ENCODE results near the gene SRL. TPM values are rescaled to one million over a fixed set of nuclear protein-coding genes. Genes with fewer than 3 reads are reported as not detected.

Gene SRL
- total and polyA plus RNA-seq, 2 experiments from 2014 or later = not detected

DNA sequence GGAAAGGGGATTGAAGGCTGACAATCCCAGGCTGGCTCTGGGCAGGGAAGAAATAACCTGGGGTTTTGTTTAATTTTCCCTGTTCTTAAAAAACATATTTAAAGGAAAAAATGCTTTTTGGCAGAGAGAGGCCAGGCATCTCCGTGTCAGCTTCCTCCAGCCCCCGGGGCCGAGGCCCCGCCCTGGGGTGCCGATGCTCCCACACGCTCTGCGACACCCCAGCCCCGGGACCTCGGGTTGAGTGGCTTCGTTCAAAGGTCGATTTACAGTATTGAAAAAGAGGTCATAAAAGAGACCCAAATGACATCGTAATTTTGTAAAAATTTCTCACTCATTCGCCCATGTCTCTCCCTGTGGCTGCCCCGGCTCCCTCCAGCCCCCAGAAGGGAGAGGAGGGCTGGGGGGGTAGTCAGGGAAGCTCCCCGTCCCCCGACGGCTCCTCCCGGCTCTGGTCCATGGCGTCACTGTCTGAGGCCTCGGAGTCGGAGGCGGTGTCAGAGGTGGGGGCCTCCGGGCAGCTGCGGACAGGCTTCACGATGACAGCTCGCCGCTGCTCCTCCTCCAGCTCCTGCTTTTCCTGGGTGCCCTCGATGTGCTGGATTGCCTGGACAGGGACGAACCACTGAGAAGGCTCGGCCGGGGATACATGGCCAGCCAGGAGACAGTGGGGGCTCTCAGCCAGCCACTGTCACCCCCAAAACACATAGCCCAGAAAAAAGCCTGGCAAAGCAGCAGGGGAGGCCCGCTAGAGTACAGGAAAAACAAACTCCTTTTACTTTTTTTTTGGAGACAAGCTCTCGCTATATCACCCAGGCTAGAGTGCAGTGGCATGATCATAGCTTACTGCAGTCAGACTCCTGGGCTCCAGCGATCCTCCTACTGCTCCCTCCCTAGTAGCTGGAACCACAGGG lies 16.0 kb upstream of the SRL start:
- Histone ChIP-seq H3K79me2 (replicated peaks; ENCODE audit: insufficient read depth) (peaks cover 13% of the 10 kb centered on the region), H3K27me3 (ENCODE audit: insufficient read depth) (no peaks in the 10 kb centered on the region), H3K36me3 (ENCODE audit: insufficient read depth) (peaks cover 12% of the 10 kb centered on the region), H4K20me1 (replicated peaks; ENCODE audit: insufficient read depth) (peaks cover 3% of the 10 kb centered on the region), H2AFZ (no peak overlapping the region), H3K4me1 (ENCODE audit: insufficient read depth) (no peaks in the 10 kb centered on the region; the same call in 1 of the 2 replicates), H3K9me2 (ENCODE audit: insufficient read depth) (no peaks in the 10 kb centered on the region), H3K4me2 (no peak overlapping the region), H3K27ac (ENCODE audit: low read depth) (peak overlapping the region; percentile 66; the same call in 1 of the 2 replicates), H3K4me3 (no peak overlapping the region), H3F3A (replicated peaks; ENCODE audit: low read depth) (peaks cover 34% of the 10 kb centered on the region)
- DNase-seq (ENCODE audit: low spot score) (no peak), ATAC-seq (no peak)
- Mint-ChIP-seq H3K36me3 (ENCODE audit: low read depth) (peaks cover 57% of the 10 kb centered on the region), H3K4me3 (no peak overlapping the region), H3K9me3 (no peaks in the 10 kb centered on the region), H3K4me1 (peaks cover 10% of the 10 kb centered on the region), H3K27me3 (ENCODE audit: insufficient read depth, low read depth, poor library complexity) (peaks cover 22% of the 10 kb centered on the region), H3K27ac (no peak overlapping the region)
- TF ChIP-seq EZH2 (IDR thresholded peaks at IDR 0.05; ENCODE audit: low read depth, unreplicated experiment) (no peak), JUNB (IDR thresholded peaks at IDR 0.05; ENCODE audit: unreplicated experiment) (no peak), POLR2AphosphoS5 (IDR thresholded peaks at IDR 0.05; ENCODE audit: low read depth) (no peak), NANOG (IDR thresholded peaks at IDR 0.05; ENCODE audit: borderline replicate concordance) (no peak), EZH2phosphoT487 (IDR thresholded peaks at IDR 0.05; ENCODE audit: unreplicated experiment) (no peak), STAT1 (IDR thresholded peaks at IDR 0.05; ENCODE audit: unreplicated experiment) (no peak), ZNF114 (CRISPR knock-in tag; IDR thresholded peaks at IDR 0.05) (no peak), CREB1 (CRISPR knock-in tag; IDR thresholded peaks at IDR 0.05; ENCODE audit: low read depth) (no peak), ZNF331 (CRISPR knock-in tag; IDR thresholded peaks at IDR 0.05; ENCODE audit: low read depth) (no peak)
- TF ChIP-seq, protein P1, sequence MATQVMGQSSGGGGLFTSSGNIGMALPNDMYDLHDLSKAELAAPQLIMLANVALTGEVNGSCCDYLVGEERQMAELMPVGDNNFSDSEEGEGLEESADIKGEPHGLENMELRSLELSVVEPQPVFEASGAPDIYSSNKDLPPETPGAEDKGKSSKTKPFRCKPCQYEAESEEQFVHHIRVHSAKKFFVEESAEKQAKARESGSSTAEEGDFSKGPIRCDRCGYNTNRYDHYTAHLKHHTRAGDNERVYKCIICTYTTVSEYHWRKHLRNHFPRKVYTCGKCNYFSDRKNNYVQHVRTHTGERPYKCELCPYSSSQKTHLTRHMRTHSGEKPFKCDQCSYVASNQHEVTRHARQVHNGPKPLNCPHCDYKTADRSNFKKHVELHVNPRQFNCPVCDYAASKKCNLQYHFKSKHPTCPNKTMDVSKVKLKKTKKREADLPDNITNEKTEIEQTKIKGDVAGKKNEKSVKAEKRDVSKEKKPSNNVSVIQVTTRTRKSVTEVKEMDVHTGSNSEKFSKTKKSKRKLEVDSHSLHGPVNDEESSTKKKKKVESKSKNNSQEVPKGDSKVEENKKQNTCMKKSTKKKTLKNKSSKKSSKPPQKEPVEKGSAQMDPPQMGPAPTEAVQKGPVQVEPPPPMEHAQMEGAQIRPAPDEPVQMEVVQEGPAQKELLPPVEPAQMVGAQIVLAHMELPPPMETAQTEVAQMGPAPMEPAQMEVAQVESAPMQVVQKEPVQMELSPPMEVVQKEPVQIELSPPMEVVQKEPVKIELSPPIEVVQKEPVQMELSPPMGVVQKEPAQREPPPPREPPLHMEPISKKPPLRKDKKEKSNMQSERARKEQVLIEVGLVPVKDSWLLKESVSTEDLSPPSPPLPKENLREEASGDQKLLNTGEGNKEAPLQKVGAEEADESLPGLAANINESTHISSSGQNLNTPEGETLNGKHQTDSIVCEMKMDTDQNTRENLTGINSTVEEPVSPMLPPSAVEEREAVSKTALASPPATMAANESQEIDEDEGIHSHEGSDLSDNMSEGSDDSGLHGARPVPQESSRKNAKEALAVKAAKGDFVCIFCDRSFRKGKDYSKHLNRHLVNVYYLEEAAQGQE (IDR thresholded peaks at IDR 0.05; ENCODE audit: unreplicated experiment) = no peak
- TF ChIP-seq, protein P2, sequence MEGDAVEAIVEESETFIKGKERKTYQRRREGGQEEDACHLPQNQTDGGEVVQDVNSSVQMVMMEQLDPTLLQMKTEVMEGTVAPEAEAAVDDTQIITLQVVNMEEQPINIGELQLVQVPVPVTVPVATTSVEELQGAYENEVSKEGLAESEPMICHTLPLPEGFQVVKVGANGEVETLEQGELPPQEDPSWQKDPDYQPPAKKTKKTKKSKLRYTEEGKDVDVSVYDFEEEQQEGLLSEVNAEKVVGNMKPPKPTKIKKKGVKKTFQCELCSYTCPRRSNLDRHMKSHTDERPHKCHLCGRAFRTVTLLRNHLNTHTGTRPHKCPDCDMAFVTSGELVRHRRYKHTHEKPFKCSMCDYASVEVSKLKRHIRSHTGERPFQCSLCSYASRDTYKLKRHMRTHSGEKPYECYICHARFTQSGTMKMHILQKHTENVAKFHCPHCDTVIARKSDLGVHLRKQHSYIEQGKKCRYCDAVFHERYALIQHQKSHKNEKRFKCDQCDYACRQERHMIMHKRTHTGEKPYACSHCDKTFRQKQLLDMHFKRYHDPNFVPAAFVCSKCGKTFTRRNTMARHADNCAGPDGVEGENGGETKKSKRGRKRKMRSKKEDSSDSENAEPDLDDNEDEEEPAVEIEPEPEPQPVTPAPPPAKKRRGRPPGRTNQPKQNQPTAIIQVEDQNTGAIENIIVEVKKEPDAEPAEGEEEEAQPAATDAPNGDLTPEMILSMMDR (conservative IDR thresholded peaks at IDR 0.05; ENCODE audit: low read depth in 2 of 2) = no peak
- TF ChIP-seq, protein P3, sequence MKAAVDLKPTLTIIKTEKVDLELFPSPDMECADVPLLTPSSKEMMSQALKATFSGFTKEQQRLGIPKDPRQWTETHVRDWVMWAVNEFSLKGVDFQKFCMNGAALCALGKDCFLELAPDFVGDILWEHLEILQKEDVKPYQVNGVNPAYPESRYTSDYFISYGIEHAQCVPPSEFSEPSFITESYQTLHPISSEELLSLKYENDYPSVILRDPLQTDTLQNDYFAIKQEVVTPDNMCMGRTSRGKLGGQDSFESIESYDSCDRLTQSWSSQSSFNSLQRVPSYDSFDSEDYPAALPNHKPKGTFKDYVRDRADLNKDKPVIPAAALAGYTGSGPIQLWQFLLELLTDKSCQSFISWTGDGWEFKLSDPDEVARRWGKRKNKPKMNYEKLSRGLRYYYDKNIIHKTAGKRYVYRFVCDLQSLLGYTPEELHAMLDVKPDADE (IDR thresholded peaks at IDR 0.05) = no peak
- TF ChIP-seq, protein P4, sequence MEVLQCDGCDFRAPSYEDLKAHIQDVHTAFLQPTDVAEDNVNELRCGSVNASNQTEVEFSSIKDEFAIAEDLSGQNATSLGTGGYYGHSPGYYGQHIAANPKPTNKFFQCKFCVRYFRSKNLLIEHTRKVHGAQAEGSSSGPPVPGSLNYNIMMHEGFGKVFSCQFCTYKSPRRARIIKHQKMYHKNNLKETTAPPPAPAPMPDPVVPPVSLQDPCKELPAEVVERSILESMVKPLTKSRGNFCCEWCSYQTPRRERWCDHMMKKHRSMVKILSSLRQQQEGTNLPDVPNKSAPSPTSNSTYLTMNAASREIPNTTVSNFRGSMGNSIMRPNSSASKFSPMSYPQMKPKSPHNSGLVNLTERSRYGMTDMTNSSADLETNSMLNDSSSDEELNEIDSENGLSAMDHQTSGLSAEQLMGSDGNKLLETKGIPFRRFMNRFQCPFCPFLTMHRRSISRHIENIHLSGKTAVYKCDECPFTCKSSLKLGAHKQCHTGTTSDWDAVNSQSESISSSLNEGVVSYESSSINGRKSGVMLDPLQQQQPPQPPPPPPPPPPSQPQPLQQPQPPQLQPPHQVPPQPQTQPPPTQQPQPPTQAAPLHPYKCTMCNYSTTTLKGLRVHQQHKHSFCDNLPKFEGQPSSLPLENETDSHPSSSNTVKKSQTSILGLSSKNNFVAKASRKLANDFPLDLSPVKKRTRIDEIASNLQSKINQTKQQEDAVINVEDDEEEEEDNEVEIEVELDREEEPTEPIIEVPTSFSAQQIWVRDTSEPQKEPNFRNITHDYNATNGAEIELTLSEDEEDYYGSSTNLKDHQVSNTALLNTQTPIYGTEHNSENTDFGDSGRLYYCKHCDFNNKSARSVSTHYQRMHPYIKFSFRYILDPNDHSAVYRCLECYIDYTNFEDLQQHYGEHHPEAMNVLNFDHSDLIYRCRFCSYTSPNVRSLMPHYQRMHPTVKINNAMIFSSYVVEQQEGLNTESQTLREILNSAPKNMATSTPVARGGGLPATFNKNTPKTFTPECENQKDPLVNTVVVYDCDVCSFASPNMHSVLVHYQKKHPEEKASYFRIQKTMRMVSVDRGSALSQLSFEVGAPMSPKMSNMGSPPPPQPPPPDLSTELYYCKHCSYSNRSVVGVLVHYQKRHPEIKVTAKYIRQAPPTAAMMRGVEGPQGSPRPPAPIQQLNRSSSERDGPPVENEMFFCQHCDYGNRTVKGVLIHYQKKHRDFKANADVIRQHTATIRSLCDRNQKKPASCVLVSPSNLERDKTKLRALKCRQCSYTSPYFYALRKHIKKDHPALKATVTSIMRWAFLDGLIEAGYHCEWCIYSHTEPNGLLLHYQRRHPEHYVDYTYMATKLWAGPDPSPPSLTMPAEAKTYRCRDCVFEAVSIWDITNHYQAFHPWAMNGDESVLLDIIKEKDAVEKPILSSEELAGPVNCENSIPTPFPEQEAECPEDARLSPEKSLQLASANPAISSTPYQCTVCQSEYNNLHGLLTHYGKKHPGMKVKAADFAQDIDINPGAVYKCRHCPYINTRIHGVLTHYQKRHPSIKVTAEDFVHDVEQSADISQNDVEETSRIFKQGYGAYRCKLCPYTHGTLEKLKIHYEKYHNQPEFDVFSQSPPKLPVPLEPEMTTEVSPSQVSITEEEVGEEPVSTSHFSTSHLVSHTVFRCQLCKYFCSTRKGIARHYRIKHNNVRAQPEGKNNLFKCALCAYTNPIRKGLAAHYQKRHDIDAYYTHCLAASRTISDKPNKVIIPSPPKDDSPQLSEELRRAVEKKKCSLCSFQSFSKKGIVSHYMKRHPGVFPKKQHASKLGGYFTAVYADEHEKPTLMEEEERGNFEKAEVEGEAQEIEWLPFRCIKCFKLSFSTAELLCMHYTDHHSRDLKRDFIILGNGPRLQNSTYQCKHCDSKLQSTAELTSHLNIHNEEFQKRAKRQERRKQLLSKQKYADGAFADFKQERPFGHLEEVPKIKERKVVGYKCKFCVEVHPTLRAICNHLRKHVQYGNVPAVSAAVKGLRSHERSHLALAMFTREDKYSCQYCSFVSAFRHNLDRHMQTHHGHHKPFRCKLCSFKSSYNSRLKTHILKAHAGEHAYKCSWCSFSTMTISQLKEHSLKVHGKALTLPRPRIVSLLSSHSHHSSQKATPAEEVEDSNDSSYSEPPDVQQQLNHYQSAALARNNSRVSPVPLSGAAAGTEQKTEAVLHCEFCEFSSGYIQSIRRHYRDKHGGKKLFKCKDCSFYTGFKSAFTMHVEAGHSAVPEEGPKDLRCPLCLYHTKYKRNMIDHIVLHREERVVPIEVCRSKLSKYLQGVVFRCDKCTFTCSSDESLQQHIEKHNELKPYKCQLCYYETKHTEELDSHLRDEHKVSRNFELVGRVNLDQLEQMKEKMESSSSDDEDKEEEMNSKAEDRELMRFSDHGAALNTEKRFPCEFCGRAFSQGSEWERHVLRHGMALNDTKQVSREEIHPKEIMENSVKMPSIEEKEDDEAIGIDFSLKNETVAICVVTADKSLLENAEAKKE (CRISPR knock-in tag; IDR thresholded peaks at IDR 0.05) = no peak

All from GM23338 (cell line).